LNCaP clone FGC (cell line): Measurements from ENCODE around the gene ZMIZ1.
A peak's percentile ranks its signal among the peaks of the same experiment; 100 is the strongest.

ENCODE experiments used
- DNase-seq: peaks from one replicate; pipeline ENCODE4 v3.0.0-alpha.2; 2011; ENCODE audit warnings: low read depth
- H3K4me3 ChIP-seq: 2 replicates; pipeline ENCODE4 v1.5.1; 2011; ENCODE audit warnings: mild to moderate bottlenecking, low read depth, low read length, control low read depth
- CTCF ChIP-seq: IDR thresholded peaks from 2 replicates; pipeline ENCODE4 v1.5.1; 2012; ENCODE audit warnings: mild to moderate bottlenecking; ENCODE audit not compliant: control insufficient read depth, insufficient read depth; ENCODE audit errors: extremely low read depth

ZMIZ1 gene

GRCh38 chr10:79260811-79261740, 192.3 kb downstream of the ZMIZ1 start:
- peak; percentile 46 for DNase-seq
- no peak for TF ChIP-seq CTCF
- H3K4me3 ChIP-seq, result no peak overlapping the region

- H3K4me3 ChIP-seq, result no peak overlapping the region
- TF ChIP-seq CTCF, result no peak
- no peak for DNase-seq
These were observed 193.4 kb downstream of the ZMIZ1 start for GRCh38 chr10:79262131-79262530.

GRCh38 chr10:79262959-79263746, 194.4 kb downstream of the ZMIZ1 start:
- DNase-seq, result no peak
- no peak overlapping the region for H3K4me3 ChIP-seq
- TF ChIP-seq CTCF, result no peak

DNA sequence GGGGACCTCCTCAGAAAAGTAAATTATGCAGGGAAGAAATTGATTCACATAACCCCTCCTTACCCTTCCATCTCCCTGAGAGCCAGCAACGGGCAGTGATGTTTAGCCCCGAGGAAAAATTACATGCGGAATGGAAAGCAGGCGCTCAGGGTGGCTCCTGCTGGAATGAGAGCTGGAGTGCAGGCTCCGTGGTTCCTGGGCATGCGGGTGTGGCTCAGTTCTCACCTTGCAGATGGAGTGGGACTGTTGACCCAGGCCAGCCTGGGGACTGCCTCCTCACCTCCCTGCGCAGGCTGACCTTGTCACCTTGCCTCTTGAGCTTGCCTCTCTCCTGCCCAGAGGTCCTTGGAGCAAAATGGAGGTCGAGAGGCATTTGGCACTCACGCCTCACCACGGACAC, 195.2 kb downstream of the ZMIZ1 start:
- TF ChIP-seq CTCF, result no peak
- no peak for DNase-seq
- H3K4me3 ChIP-seq, result no peak overlapping the region

DNA sequence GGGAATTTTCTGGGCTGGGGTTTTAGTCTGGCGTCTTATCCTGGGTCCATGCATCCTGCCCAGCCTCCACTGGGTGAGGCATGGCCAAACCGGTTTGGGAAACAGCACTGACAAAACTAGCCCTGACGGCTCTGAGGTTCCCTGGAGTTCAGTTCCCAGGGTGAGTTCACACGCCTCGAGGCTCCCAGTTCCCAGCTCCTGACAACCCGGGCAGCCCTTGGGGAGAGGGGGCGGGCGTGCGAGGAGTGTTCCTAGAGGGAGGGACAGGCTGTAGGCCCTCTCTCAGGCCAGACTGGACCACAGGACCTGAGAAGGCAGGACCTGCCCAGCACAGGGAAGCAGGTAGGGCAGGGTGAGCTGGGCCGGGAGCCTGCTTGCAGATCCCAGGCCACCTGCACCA, 196.2 kb downstream of the ZMIZ1 start:
- H3K4me3 ChIP-seq, result no peak overlapping the region
- TF ChIP-seq CTCF, result no peak
- DNase-seq, result peak; percentile 79

DNA sequence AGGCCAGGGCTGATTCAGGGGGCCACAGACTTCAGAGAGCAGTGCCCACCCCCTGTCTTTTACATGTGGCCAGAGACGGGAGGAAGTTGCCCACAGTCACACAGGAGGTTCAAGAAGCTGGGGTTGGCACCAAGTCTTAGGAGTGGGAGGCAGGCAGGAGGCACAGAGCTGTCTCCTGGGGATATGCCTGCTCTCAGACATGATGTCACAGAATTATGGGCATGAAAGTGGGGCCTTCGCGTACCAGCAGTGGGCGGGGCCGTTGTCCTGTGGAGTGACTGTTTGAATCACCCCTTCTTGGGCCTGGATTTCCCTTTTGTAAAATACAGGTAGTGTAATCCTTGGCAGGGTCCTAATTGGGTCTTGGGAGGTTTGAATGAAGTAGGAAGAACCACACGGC, 197.3 kb downstream of the ZMIZ1 start:
- TF ChIP-seq CTCF, result no peak

More for the DNA sequence above, 197.3 kb downstream of the ZMIZ1 start:
- H3K4me3 ChIP-seq, result no peak overlapping the region
- no peak for DNase-seq
